DMS114 treated with DMSO at 0.1 percent for 48 hours (cell line): ENCODE measurements around the gene CNTN5.
"Not testable (repeated sequence)": the region's sequence is repeated elsewhere in the genome, so short reads cannot be mapped to it uniquely, and the experiment has no call there.

Experiments used
- DNase-seq: peaks from one replicate; lab custom pipeline; 2025; ENCODE audit not compliant: unreplicated experiment; lab: John Stamatoyannopoulos, UW

CNTN5 gene

GRCh38 chr11:99268886-99269285, 248.1 kb downstream of the CNTN5 start:
- no peak for DNase-seq

DNA sequence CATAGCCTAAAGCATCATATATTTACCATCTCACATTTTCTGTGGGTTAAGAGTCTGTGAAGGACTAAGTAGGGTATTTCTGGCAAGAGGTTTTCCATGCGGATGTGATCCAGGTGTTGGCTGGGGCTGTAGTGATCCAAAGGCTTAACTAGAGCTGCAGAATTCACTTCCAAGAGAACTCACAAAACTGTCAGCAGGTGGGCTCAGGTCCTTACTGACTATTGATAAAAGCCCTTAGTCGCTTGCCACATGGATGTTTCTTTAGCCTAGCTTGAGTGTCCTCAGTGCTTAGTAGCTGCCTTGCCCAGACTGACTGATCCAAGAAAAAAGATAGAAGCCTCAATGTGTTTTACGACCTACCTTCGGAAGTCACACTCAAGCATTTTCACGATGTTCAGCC, 250.8 kb downstream of the CNTN5 start:
- no peak for DNase-seq

DNA sequence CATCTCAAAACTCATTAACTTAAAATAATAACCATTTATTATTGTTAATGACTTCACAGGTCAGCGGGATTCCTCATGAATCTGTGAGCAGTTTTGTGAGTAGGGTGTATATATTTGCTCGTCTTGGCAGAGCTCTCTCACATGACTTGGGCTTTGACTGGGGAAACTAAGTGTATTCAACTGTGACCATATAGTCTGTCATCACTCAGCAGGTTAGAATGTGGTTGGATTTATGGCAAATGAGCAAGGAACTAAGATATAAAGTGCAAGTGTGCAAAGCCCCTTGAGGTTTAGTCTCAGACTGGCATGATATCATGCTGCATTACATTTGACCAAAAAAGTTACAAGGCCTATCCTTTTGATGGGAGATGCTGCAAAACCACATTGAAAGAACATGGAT, 254.8 kb downstream of the CNTN5 start:
- no peak for DNase-seq

- DNase-seq, result no peak
Measured at GRCh38 chr11:99277281-99277680, 256.5 kb downstream of the CNTN5 start.

GRCh38 chr11:99279266-99279665, 258.5 kb downstream of the CNTN5 start:
- no peak for DNase-seq

- DNase-seq, result no peak
Measured at GRCh38 chr11:99281331-99281730, 260.6 kb downstream of the CNTN5 start.

DNA sequence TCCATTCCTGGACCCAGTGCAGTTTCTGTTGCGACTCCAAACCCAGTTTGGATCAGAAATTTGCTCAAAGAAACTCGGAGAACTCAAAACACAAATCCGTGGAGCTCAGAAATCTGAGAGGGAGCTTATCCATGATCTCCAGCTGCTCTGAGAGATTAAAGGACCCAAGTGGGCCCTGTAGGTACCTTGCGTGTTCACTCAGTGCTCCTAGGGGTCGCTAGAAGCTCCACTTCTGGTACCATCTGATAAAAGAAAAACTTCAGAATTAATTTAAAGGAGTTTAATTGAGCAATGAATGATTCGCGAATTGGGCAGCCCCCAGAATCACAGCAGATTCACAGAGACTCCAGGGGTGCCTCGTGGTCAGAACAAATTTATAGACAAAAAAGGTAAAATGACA, 277.2 kb downstream of the CNTN5 start:
- DNase-seq, result not testable (repeated sequence)

DNA sequence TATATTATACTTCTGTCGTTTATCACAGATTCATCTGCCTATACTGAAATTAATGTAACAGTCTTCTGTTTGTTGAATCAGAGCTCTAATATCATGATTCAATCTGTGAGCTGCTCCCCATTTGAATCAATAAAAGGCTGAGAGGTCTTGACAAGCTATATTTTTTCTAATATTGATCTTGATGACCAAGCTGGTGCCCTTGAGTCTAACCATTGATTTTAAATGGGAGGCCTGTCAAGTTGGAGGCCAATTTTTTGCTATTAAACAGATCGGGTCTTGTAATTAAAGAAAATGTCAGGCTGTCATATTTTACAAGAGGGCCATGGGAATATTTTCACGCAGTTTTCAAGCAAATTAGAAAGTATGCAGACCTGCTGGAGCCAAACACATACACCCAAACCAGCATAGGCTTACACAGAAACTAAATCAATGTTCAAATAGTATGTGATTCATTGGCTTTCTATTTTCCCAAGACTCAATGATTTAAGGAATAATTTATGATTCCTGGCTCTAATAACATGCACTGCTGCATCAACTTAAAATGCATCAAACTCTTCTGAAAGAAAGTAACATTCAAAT, 286.9 kb downstream of the CNTN5 start:
- no peak for DNase-seq

- DNase-seq, result no peak
Measured at GRCh38 chr11:99311870-99312269, 291.1 kb downstream of the CNTN5 start.

DNA sequence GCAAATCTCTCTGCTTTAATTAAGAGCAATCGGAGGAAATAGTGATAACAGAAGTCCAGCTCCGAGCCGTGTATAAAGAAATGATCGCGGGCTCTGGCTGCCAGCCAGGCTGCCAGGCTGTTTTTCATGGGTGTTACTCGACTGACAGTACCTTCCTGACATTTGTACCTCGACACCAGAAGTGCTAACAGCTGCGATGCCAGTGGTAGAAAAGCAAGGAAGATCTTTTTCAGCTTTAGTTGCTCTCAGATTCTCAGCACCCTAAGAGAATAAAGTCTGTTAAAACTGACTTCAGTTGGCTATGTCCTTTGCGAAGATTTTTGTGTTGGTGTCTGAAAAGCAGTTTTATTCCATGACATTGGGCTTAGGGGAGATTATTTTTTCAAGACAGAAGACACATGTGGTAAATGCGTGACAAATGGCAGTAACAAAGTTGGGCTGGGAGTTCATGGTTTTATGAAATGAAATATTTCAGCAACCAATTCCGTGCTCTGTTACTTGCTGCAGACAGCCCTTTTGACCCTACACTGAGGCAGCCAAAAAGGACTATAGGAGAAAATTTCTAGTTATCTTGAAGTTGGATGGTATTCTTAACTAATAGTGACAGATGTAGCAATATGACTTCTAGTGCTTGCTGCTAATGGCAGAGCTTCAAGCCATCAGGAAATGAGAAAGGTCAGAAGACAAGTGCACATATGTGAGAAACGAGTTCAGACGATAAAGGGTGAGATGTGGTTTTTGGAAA, 296.2 kb downstream of the CNTN5 start:
- DNase-seq, result no peak

DNA sequence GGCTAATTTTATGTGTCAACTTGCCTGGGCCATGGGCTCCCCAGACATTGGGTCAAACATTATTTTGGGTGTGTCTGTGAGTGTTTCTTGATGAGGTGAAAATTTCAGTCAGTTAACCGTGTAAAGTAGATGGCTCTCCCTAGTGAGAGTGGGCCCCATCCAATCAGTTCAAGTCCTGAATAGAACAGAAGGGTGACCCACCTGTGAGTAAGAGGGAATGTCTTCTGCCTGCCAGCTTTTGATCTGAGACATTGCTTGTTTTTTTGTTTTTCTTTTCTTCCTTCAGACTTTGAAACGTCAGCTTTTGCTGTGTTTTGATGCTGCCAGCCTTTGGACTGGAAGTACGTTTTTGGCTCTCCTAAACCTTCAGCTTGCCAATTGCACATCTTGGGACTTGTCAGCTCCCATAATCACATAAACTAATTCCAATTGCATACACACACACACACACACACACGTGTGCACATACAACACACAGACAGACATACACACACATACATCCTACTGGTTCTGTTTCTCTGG, 300.1 kb downstream of the CNTN5 start:
- no peak for DNase-seq

- no peak for DNase-seq
Measured at GRCh38 chr11:99325847-99326246, 305.1 kb downstream of the CNTN5 start.

- no peak for DNase-seq
Measured at GRCh38 chr11:99327066-99327465, 306.3 kb downstream of the CNTN5 start.

GRCh38 chr11:99327527-99327926, 306.8 kb downstream of the CNTN5 start:
- no peak for DNase-seq

DNA sequence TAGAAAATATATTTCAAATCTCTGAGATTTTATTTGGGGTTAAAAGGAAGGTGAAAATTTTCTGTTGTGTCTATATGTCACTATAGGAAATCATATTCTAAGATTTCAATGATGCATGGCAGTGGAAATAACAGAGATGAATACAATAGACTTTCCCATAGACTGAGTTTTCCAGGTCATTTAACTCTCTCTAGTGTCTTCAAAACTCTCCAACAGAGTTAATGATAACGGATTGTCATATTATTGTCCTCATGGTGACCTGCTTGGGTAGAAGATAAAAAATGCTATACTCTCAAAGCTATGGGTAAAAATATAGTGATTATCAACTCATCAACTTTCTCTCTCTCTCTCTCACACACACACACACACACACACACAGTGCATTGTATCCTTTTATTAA, 312.9 kb downstream of the CNTN5 start:
- DNase-seq, result no peak

GRCh38 chr11:99343117-99343516, 322.4 kb downstream of the CNTN5 start:
- DNase-seq, result no peak

- DNase-seq, result no peak
Measured at GRCh38 chr11:99349151-99349673, 328.5 kb downstream of the CNTN5 start.

DNA sequence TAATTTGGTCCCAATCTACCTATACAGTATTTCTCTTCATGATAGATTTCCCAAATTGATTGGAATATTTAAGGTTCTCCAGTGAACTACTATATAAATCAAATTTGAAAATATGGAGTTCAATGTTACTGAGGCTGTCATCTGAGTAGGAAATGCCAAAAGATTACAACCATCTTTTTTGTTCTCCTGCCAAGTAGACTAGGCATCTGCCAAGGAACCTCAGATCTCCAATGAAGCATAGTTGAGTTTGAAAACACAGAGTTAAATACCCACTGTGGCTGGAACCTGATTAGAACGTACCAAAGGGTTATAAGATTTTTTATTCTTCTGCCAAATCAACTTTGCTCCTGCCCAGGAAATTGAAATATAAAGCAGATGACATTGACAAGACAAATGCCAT, 330.9 kb downstream of the CNTN5 start:
- DNase-seq, result no peak

DNA sequence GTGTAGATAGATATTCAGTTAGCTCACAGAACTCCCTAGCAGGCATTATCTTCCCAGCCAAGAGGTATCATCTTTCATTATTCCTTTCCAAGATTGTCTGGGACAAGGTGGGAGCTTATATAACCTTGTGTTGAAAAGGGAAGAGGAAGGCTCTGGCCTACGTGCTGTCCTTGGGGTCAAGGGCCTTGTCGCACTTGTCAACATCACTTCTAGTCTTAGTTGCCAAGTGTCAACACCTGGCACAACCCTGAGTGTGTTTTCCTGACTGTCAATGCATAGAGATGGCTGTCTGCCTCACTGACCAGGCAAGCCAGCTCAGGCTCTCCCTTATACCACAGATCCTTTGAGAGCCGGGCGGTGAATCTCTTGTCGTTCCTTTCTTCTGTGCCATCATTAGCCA, 331.9 kb downstream of the CNTN5 start:
- DNase-seq, result no peak

GRCh38 chr11:99366546-99366945, 345.8 kb downstream of the CNTN5 start:
- DNase-seq, result no peak

- no peak for DNase-seq
Measured at GRCh38 chr11:99368583-99368982, 347.8 kb downstream of the CNTN5 start.

- DNase-seq, result no peak
Measured at GRCh38 chr11:99370549-99371216, 349.9 kb downstream of the CNTN5 start.
